B cell (primary cell): ENCODE data around the gene IFT20. TPM values are rescaled to one million over a fixed set of nuclear protein-coding genes. Genes with fewer than 3 reads are reported as not detected.

Experiments used
- ATAC-seq: fragments of 200-7000 bp; cut with Tn5 transposase; one replicate; pipeline ENCODE4 v1.10.0; 2021; ENCODE audit warnings: low read depth, mild to moderate bottlenecking, moderate number of reproducible peaks, moderate library complexity
- CTCF ChIA-PET: fragments of 350-600 bp; sonication (Branson Sonifier 250); formaldehyde crosslinking; loops from one replicate; lab custom pipeline; 2021; ENCODE audit warnings: antibody characterized with exemption, inconsistent platforms; lab: Charles Lee
- POLR2A ChIA-PET: fragments of 350-600 bp; sonication (Branson Sonifier 250); formaldehyde crosslinking; loops from one replicate; lab custom pipeline; 2021; ENCODE audit warnings: antibody characterized with exemption; lab: Charles Lee
- DNase-seq: peaks from one replicate; pipeline ENCODE4 v3.0.0; 2013
- H2AFZ ChIP-seq: 2 replicates; pipeline ENCODE4 v1.6.1; 2012; ENCODE audit warnings: mild to moderate bottlenecking, low read depth, low read length; ENCODE audit not compliant: insufficient read depth, poor library complexity, severe bottlenecking
- H3K27ac ChIP-seq, 2 donors: 1 replicate in 1 of 2; 2 replicates in 1 of 2; pipeline ENCODE4 v1.5.1; 2012 to 2013; ENCODE audit warnings: low read length in 2 of 2, mild to moderate bottlenecking in 2 of 2, moderate library complexity in 1 of 2
- H3K27me3 ChIP-seq, 4 experiments: fragments of 200-600 bp in 1 of 4; sonication (generic) in 1 of 4; replicated peaks in 1 of 4; 1 replicate in 2 of 4; 2 replicates in 2 of 4; pipeline versions ENCODE4 v1.6.1 to v1.7.0; 2013 to 2016; ENCODE audit warnings: low read length in 3 of 4, mild to moderate bottlenecking in 2 of 4, mixed read lengths in 1 of 4, moderate library complexity in 1 of 4; ENCODE audit not compliant: insufficient read depth in 4 of 4, control insufficient read depth in 3 of 4; ENCODE audit errors: control extremely low read depth in 1 of 4
- H3K36me3 ChIP-seq, 2 experiments: replicated peaks in 1 of 2; 1 replicate in 1 of 2; 2 replicates in 1 of 2; pipeline versions ENCODE4 v1.6.1 to v1.7.1; 2013; ENCODE audit warnings: low read length in 1 of 2; ENCODE audit not compliant: insufficient read depth in 2 of 2, control insufficient read depth in 1 of 2; ENCODE audit errors: control extremely low read depth in 1 of 2, extremely low read depth in 1 of 2
- H3K4me1 ChIP-seq, 2 donors: fragments of 200-600 bp in 1 of 2; sonication (generic) in 1 of 2; 1 replicate in 1 of 2; 2 replicates in 1 of 2; pipeline versions ENCODE4 v1.5.1 to v1.6.1; 2013 to 2017; ENCODE audit warnings: low read length in 2 of 2; ENCODE audit not compliant: control insufficient read depth in 2 of 2, insufficient read depth in 2 of 2
- H3K4me2 ChIP-seq: replicated peaks from 2 replicates; pipeline ENCODE3; 2012; ENCODE audit warnings: mild to moderate bottlenecking, low read depth, low read length; ENCODE audit not compliant: poor library complexity, severe bottlenecking
- H3K4me3 ChIP-seq, 5 experiments: fragments of 200-600 bp in 1 of 5; sonication (generic) in 1 of 5; 1 replicate in 3 of 5; 2 replicates in 2 of 5; pipeline versions ENCODE4 v1.5.1 to v1.7.0; 2011 to 2016; ENCODE audit warnings: low read length in 4 of 5, mild to moderate bottlenecking in 4 of 5, low read depth in 2 of 5, control low read depth in 1 of 5, moderate library complexity in 1 of 5; ENCODE audit not compliant: insufficient read depth in 1 of 5; ENCODE audit errors: control extremely low read depth in 1 of 5, extremely low read depth in 1 of 5
- H3K79me2 ChIP-seq: fragments of 200-600 bp; sonication (generic); one replicate; pipeline ENCODE4 v1.6.0; 2016; ENCODE audit warnings: low read length; ENCODE audit not compliant: control insufficient read depth, insufficient read depth
- H3K9ac ChIP-seq: fragments of 200-600 bp; sonication (generic); 2 replicates; pipeline ENCODE4 v1.6.1; 2017; ENCODE audit warnings: mild to moderate bottlenecking, low read length, moderate library complexity
- H3K9me3 ChIP-seq, 3 donors: one replicate each; pipeline versions ENCODE4 v1.6.1 to v1.7.1; 2013; ENCODE audit warnings: low read length in 2 of 3; ENCODE audit not compliant: control insufficient read depth in 2 of 3, insufficient read depth in 1 of 3; ENCODE audit errors: control extremely low read depth in 1 of 3
- H4K20me1 ChIP-seq: 2 replicates; pipeline ENCODE4 v1.6.0; 2012; ENCODE audit warnings: mild to moderate bottlenecking, low read length; ENCODE audit not compliant: insufficient read depth, control insufficient read depth, poor library complexity, severe bottlenecking
- H3K27ac Mint-ChIP-seq: one replicate; pipeline ENCODE4 v1.8.0; 2021; ENCODE audit warnings: mixed read lengths
- H3K27me3 Mint-ChIP-seq: one replicate; pipeline ENCODE4 v1.8.0; 2021; ENCODE audit warnings: mixed read lengths
- H3K4me1 Mint-ChIP-seq: one replicate; pipeline ENCODE4 v1.8.0; 2021; ENCODE audit warnings: mixed read lengths
- H3K4me3 Mint-ChIP-seq: one replicate; pipeline ENCODE4 v1.8.0; 2021; ENCODE audit warnings: mixed read lengths
- H3K9me3 Mint-ChIP-seq: one replicate; pipeline ENCODE4 v1.8.0; 2022; ENCODE audit warnings: mixed read lengths; ENCODE audit not compliant: insufficient read depth
- CTCF ChIP-seq: fragments of 200-600 bp; IDR thresholded peaks from one replicate; pipeline ENCODE4 v1.8.0; 2022; ENCODE audit warnings: antibody characterized with exemption, mild to moderate bottlenecking
- EZH2 ChIP-seq: IDR thresholded peaks from 2 replicates; pipeline ENCODE4 v1.6.1; 2012; ENCODE audit warnings: borderline replicate concordance, low read depth, mild to moderate bottlenecking, moderate library complexity, low read length; ENCODE audit not compliant: insufficient read depth, poor library complexity, severe bottlenecking
- WGBS: methylation state at CpG from one replicate; pipeline ENCODE4 v1.1.5; 2013; ENCODE audit warnings: missing lambda C conversion rate; ENCODE audit not compliant: insufficient coverage; 5-methylcytosine and 5-hydroxymethylcytosine counted together
- intact Hi-C: fragments of 100-400 bp; cut with micrococcal nuclease; formaldehyde crosslinking; loops from one replicate; pipeline ENCODE4 v1.10.0; 2022
- polyA plus RNA-seq: library from polyadenylated mRNA; depleted of rRNA; stranded (reverse); fragments of >200 nt; gene quantifications from 2 replicates; pipeline ENCODE4 v1.2.3, GENCODE V29; 2012
- total RNA-seq, 2 donors: library from RNA; stranded (reverse); fragments of 120-200 nt in 1 of 2; gene quantifications; 1 replicate in 1 of 2; 2 replicates in 1 of 2; pipeline versions ENCODE4 v1.2.3 to v1.2.4, GENCODE V29; 2013 to 2022

Gene IFT20
- total and polyA plus RNA-seq, 2 donors (not counting 1 experiment from before 2014, with no cell fraction given), result 35.9 to 52.6 TPM

- intact Hi-C loops, result no loop called here
- H3K9ac ChIP-seq, result no peak overlapping the region
- no peak overlapping the region for H2AFZ ChIP-seq
- ChIA-PET CTCF (no interaction called here), POLR2A (no interaction called here)
- Mint-ChIP-seq H3K27me3 (peaks cover 18% of the 10 kb centered on the region), H3K9me3 (no peaks in the 10 kb centered on the region), H3K4me1 (no peaks in the 10 kb centered on the region), H3K27ac (no peak overlapping the region), H3K4me3 (no peak overlapping the region)
- no peak overlapping the region for H3K27ac ChIP-seq
- no peaks in the 10 kb centered on the region for H3K4me1 ChIP-seq
- H3K4me3 ChIP-seq, result no peak overlapping the region
- peaks cover 0 to 16% (median 3%) of the 10 kb centered on the region in 4 experiments for H3K27me3 ChIP-seq
- no peak overlapping the region for H3K4me2 ChIP-seq
- 48% methylated on average over 38 of the region's 38 CpGs for WGBS
- no peaks in the 10 kb centered on the region for H3K36me3 ChIP-seq
- H3K79me2 ChIP-seq, result no peaks in the 10 kb centered on the region
- peaks cover 0 to 7% (median 0%) of the 10 kb centered on the region in 3 donors for H3K9me3 ChIP-seq
- DNase-seq, result no peak
- TF ChIP-seq EZH2, result no peak
- ATAC-seq, result no peak
- H4K20me1 ChIP-seq, result no peaks in the 10 kb centered on the region
These were observed 28.3 kb downstream of the IFT20 start for GRCh38 chr17:28306954-28307401.

- Mint-ChIP-seq H3K27ac (no peak overlapping the region), H3K27me3 (peaks cover under 1% of the 10 kb centered on the region), H3K9me3 (no peaks in the 10 kb centered on the region), H3K4me3 (no peak overlapping the region), H3K4me1 (peaks cover 16% of the 10 kb centered on the region)
- Histone ChIP-seq H3K4me2 (no peak overlapping the region), H3K79me2 (no peaks in the 10 kb centered on the region), H3K9ac (no peak overlapping the region), H3K27me3 (peaks cover 0 to 3% (median 0%) of the 10 kb centered on the region in 4 experiments), H3K36me3 (no peaks in the 10 kb centered on the region), H3K27ac (no peak overlapping the region), H2AFZ (no peak overlapping the region), H3K4me1 (peaks cover 10 to 12% of the 10 kb centered on the region in 2 donors), H4K20me1 (no peaks in the 10 kb centered on the region), H3K4me3 (no peak overlapping the region), H3K9me3 (peaks cover 0 to 4% (median 0%) of the 10 kb centered on the region in 3 donors)
- intact Hi-C loops, result no loop called here
- ChIA-PET CTCF (no interaction called here), POLR2A (no interaction called here)
- 100% methylated on average over 2 of the region's 3 CpGs for WGBS
- DNase-seq (no peak), ATAC-seq (no peak)
- TF ChIP-seq CTCF (no peak), EZH2 (no peak)
These were observed 36.8 kb downstream of the IFT20 start for GRCh38 chr17:28298449-28298848.
